ENCODE data around the gene ITFG2. TPM values are rescaled to one million over a fixed set of nuclear protein-coding genes. Genes with fewer than 3 reads are reported as not detected.

Gene ITFG2
- total RNA-seq, 1 experiment from 2014 or later, result 41.6 TPM

DNA sequence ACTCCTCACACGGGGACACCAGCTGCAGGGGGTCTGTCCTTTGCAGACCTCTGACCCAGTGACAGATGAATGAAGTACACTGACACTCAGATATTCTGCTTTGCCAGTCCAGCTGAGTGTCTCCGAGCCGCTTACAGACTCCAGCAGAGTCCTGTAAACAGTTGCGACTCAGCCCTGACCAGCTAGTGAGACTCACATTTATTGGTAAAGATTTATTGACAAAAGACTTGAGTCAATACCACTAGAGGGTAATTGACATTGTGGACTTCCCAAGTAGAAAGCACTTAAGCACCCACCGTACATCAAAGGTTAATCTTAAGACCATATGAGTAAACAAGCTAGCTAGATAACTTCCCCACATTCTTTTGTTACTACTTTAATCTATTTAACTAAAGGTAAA is 27.5 kb upstream of the ITFG2 start:
- no peak for DNase-seq
- Histone ChIP-seq H3K4me1 (ENCODE audit: insufficient read depth, low read length) (no peaks in the 10 kb centered on the region), H2AFZ (ENCODE audit: low read length) (no peak overlapping the region), H3K4ac (ENCODE audit: low read depth, low read length) (no peak overlapping the region), H3K56ac (ENCODE audit: insufficient read length, low read depth, low read length) (no peak overlapping the region), H3K4me2 (ENCODE audit: insufficient read depth, insufficient read length, low read length) (no peak overlapping the region), H3K9ac (ENCODE audit: extremely low read depth, insufficient read length, low read length) (no peak overlapping the region), H4K20me1 (ENCODE audit: control insufficient read depth, insufficient read depth, insufficient read length) (no peaks in the 10 kb centered on the region), H2BK15ac (ENCODE audit: low read depth, low read length) (no peak overlapping the region), H3K27me3 (ENCODE audit: insufficient read depth, low read length) (no peaks in the 10 kb centered on the region), H3K79me1 (ENCODE audit: insufficient read depth, low read depth, low read length, poor library complexity, severe bottlenecking) (no peaks in the 10 kb centered on the region), H2BK12ac (ENCODE audit: insufficient read length, low read depth, low read length) (no peak overlapping the region), H2BK20ac (ENCODE audit: low read depth, low read length, poor library complexity, severe bottlenecking) (no peak overlapping the region), H3K27ac (ENCODE audit: insufficient read length, low read depth, low read length) (no peak overlapping the region), H3K14ac (ENCODE audit: insufficient read depth, low read length) (no peak overlapping the region), H4K8ac (replicated peaks; ENCODE audit: insufficient read length, low read depth, low read length) (no peak overlapping the region), H3K23ac (ENCODE audit: insufficient read length, low read depth, low read length) (no peak overlapping the region), H4K91ac (ENCODE audit: insufficient read length, low read depth, low read length) (no peak overlapping the region), H3K9me3 (ENCODE audit: control insufficient read depth, low read depth, low read length) (no peaks in the 10 kb centered on the region), H2BK5ac (ENCODE audit: insufficient read length, low read length) (no peak overlapping the region), H3K23me2 (ENCODE audit: insufficient read length, low read depth, low read length, poor library complexity, severe bottlenecking) (no peaks in the 10 kb centered on the region), H3T11ph (ENCODE audit: low read length) (no peak overlapping the region), H2AK5ac (ENCODE audit: insufficient read length, low read length) (no peak overlapping the region), H4K5ac (ENCODE audit: insufficient read length, low read depth, low read length) (no peak overlapping the region), H3K18ac (ENCODE audit: insufficient read length, low read depth, low read length) (no peak overlapping the region), H2BK120ac (ENCODE audit: low read depth, low read length, poor library complexity, severe bottlenecking) (no peak overlapping the region), H3K79me2 (ENCODE audit: insufficient read depth, low read length) (no peaks in the 10 kb centered on the region)
- WGBS (ENCODE audit: extremely low coverage, insufficient read length, low lambda C conversion rate), result no CpG with 5 or more reads among the region's 5 CpGs
- Mint-ChIP-seq H3K36me3 (ENCODE audit: insufficient read depth in 1 of 3, low read depth in 3 of 3) (no peaks in the 10 kb centered on the region), H3K4me3 (no peak overlapping the region), H3K4me1 (peaks cover 5 to 8% of the 10 kb centered on the region in 2 experiments; a peak in 3 of 4 replicates), H3K9me3 (no peaks in the 10 kb centered on the region), H3K27ac (no peak overlapping the region), H3K27me3 (ENCODE audit: low read depth) (peaks cover 34% of the 10 kb centered on the region)
- TF ChIP-seq, protein P1, sequence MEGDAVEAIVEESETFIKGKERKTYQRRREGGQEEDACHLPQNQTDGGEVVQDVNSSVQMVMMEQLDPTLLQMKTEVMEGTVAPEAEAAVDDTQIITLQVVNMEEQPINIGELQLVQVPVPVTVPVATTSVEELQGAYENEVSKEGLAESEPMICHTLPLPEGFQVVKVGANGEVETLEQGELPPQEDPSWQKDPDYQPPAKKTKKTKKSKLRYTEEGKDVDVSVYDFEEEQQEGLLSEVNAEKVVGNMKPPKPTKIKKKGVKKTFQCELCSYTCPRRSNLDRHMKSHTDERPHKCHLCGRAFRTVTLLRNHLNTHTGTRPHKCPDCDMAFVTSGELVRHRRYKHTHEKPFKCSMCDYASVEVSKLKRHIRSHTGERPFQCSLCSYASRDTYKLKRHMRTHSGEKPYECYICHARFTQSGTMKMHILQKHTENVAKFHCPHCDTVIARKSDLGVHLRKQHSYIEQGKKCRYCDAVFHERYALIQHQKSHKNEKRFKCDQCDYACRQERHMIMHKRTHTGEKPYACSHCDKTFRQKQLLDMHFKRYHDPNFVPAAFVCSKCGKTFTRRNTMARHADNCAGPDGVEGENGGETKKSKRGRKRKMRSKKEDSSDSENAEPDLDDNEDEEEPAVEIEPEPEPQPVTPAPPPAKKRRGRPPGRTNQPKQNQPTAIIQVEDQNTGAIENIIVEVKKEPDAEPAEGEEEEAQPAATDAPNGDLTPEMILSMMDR (conservative IDR thresholded peaks at IDR 0.05), result no peak
